Nephron progenitor cell (in vitro differentiated cells): Measurements from ENCODE around the gene ZFP3.
"Not testable (repeated sequence)": the region's sequence is repeated elsewhere in the genome, so short reads cannot be mapped to it uniquely, and the experiment has no call there.

Experiments used
- DNase-seq: peaks from one replicate; pipeline ENCODE4 v3.0.0; 2021
- H3K27ac Mint-ChIP-seq: 2 replicates; pipeline ENCODE4 v1.8.0; 2021; ENCODE audit warnings: mild to moderate bottlenecking, moderate library complexity, mixed read lengths
- H3K27me3 Mint-ChIP-seq: 2 replicates; pipeline ENCODE4 v1.8.0; 2021; ENCODE audit warnings: mild to moderate bottlenecking, low read depth, mixed read lengths; ENCODE audit not compliant: poor library complexity
- H3K36me3 Mint-ChIP-seq: 2 replicates; pipeline ENCODE4 v1.8.0; 2021; ENCODE audit warnings: low read depth, mixed read lengths
- H3K4me1 Mint-ChIP-seq: 2 replicates; pipeline ENCODE4 v1.8.0; 2021; ENCODE audit warnings: mixed read lengths
- H3K4me3 Mint-ChIP-seq: 2 replicates; pipeline ENCODE4 v1.8.0; 2021; ENCODE audit warnings: mild to moderate bottlenecking, moderate library complexity, mixed read lengths
- H3K9me3 Mint-ChIP-seq: 2 replicates; pipeline ENCODE4 v1.8.0; 2021; ENCODE audit warnings: mild to moderate bottlenecking, moderate library complexity, mixed read lengths
- TF ChIP-seq, protein P1 (sequence below): fragments of 200-600 bp; sonication (generic); IDR thresholded peaks from 2 replicates; pipeline ENCODE4 v1.5.0; 2021; ENCODE audit warnings: antibody characterized with exemption

ZFP3 gene

DNA sequence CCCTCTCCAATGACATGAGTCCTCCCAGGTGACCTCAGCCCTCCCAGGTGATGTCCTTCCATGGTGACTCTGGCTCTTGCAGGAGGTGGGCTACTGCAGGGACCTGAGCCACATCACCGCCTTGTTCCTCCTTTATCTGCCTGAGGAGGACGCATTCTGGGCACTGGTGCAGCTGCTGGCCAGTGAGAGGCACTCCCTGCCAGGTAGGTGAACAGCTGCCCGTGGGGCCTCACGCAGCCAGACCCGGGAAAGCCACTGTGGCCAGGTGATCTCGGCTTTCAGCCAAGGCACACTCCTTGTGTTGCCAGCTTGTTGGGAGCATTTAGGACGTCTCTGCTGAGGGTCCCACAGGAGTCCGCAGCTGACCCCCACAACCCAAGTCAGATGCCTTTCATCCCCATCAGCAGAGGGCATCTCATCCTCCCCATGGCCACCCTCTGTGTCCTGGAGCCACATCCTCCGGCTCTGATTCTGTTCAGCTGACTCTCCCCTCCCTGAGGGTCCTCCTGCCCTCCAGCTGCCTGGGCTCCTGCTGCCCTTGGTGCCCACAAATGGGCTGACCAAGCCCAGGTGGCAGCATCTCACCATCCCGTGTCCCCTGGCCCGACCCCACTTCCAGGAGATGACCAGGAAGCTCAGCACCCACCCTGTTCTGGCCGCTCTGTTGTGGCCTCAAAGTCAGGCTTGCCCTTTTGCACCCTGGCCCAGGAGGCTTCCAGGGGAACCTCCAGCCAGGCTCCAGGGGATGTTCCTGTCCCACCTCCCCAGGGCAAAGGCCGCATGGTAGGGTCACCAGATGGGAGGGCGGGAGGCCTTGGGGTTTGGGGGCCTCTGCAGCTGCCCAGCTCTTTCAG is 57.7 kb downstream of the ZFP3 start:
- H3K4me1 Mint-ChIP-seq, result peaks cover 7% of the 10 kb centered on the region
- H3K27ac Mint-ChIP-seq, result no peak overlapping the region
- DNase-seq, result no peak
- no peaks in the 10 kb centered on the region for H3K9me3 Mint-ChIP-seq
- no peaks in the 10 kb centered on the region for H3K36me3 Mint-ChIP-seq
- no peak overlapping the region for H3K4me3 Mint-ChIP-seq
- H3K27me3 Mint-ChIP-seq, result peaks cover 4% of the 10 kb centered on the region
- TF ChIP-seq, protein P1, sequence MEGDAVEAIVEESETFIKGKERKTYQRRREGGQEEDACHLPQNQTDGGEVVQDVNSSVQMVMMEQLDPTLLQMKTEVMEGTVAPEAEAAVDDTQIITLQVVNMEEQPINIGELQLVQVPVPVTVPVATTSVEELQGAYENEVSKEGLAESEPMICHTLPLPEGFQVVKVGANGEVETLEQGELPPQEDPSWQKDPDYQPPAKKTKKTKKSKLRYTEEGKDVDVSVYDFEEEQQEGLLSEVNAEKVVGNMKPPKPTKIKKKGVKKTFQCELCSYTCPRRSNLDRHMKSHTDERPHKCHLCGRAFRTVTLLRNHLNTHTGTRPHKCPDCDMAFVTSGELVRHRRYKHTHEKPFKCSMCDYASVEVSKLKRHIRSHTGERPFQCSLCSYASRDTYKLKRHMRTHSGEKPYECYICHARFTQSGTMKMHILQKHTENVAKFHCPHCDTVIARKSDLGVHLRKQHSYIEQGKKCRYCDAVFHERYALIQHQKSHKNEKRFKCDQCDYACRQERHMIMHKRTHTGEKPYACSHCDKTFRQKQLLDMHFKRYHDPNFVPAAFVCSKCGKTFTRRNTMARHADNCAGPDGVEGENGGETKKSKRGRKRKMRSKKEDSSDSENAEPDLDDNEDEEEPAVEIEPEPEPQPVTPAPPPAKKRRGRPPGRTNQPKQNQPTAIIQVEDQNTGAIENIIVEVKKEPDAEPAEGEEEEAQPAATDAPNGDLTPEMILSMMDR, result no peak

DNA sequence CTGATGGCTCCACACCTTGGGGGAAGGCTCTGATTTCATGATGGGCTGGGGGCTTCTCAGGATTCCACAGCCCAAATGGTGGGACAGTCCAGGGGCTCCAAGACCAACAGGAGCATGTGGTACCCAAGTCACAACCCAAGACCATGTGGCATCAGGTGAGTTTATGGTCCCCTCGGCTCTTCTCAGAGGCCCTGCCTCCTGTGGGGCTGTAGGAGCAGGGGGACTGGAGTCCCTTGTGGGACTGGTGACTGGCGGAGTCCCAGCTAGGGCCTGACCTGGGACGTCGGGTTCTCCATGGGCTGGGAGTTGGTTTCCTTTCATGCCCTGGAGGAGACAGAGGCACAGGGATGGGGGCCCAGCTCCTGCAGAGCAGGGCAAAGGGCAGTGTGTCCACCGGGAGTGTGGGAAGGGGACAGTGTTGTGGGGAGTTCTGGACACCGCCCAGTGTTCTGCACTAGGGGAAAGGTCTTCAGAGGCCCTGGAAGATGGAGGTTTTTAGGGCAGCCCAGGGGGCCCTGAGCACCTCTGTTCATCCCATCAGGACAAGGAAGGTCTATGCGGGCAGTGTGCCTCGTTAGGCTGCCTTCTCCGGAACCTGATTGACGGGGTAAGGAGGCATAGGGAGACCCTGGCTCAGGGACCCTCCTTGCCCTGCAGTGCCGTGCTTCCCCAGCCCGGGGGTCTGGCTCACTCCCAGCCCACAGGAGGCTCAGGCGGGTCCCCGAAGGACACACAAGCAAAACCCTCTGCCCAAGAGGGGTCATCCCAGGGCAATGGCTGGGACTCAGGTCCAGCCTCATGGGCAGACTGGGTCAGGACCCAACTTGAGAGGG is 58.5 kb downstream of the ZFP3 start:
- H3K27ac Mint-ChIP-seq, H3K36me3 Mint-ChIP-seq, DNase-seq, H3K4me1 Mint-ChIP-seq, H3K4me3 Mint-ChIP-seq, H3K9me3 Mint-ChIP-seq, H3K27me3 Mint-ChIP-seq: not testable (repeated sequence)

DNA sequence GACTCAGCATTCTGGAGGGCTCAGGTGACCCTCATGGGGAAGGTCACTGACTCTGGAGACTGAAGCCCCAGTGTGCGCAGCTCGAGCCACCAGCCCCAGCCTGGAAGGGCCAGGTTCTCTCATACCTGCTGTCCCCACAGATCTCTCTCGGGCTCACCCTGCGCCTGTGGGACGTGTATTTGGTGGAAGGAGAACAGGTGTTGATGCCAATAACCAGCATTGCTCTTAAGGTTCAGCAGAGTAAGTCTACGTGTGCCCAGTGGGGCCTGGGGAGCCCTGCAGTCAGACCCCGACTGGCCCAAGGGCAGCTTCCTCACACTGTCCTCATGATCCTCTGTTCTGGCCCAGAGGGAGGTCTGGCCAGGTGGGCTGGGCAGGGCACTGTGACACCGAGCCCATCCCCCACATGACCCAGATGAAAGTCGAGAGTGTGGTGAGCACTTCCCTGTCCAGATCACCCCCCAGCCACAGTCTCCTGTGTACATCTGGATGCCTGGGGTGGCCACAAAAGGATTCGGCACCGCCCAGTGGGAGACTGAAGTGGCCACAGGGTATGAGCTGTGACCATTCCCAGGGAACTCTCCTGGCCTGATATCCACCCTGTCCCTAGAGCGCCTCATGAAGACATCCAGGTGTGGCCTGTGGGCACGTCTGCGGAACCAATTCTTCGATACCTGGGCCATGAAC is 59.4 kb downstream of the ZFP3 start:
- H3K36me3 Mint-ChIP-seq, H3K4me1 Mint-ChIP-seq, H3K9me3 Mint-ChIP-seq, DNase-seq, H3K27ac Mint-ChIP-seq, H3K4me3 Mint-ChIP-seq, H3K27me3 Mint-ChIP-seq: not testable (repeated sequence)

DNA sequence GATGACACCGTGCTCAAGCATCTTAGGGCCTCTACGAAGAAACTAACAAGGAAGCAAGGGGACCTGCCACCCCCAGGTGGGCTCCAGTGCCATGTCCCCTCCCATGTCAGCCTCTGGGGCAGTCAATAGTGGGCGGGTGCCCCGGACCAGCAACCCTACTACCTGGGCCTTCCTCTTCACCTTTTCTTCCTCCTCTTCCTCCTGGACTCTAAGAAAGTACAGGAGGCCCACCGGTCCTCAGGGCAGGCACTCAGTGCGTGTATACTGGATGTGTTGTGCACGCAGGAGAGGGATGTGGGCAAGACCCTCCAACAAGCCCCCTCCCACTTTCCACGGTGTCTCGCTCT is 59.9 kb downstream of the ZFP3 start:
- not testable (repeated sequence) for H3K27me3 Mint-ChIP-seq, H3K36me3 Mint-ChIP-seq, H3K27ac Mint-ChIP-seq, H3K4me3 Mint-ChIP-seq, DNase-seq, H3K4me1 Mint-ChIP-seq, H3K9me3 Mint-ChIP-seq

DNA sequence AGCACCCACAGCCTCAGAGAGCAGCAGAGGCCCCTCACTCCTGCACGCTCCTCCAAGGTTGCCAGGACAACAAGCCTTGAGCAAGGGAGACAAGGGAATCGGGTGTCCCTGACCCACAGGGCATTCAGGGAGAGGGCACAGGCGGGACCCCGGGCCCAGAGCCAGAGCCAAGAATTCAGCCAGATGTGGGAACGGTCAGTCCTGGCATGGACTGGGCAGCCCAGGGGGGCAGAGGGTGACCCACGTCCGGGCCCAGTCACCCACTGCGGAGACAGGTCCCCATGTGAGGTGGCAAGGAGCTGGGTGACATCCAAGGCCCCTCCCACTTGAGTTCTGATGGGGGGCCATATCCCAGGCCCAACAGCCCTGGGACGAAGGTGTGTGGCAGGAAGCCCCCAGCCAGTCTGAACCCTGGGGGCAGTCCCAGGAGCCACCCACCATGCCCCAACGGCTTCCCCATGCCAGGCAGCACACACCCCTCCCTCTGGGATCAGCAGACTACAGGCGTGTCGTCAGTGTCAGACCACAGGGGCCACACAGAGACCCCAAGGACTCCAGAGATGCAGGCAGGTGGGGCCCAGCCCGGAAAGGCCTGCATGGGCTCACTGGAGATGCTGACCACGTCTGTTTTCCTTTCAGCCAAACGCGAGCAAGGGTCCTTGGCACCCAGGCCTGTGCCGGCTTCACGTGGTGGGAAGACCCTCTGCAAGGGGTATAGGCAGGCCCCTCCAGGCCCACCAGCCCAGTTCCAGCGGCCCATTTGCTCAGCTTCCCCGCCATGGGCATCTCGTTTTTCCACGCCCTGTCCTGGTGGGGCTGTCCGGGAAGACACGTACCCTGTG is 60.6 kb downstream of the ZFP3 start:
- H3K9me3 Mint-ChIP-seq, result no peaks in the 10 kb centered on the region
- no peak for DNase-seq
- no peak overlapping the region for H3K4me3 Mint-ChIP-seq
- no peaks in the 10 kb centered on the region for H3K36me3 Mint-ChIP-seq
- H3K4me1 Mint-ChIP-seq, result peaks cover 7% of the 10 kb centered on the region
- H3K27ac Mint-ChIP-seq, result no peak overlapping the region
- H3K27me3 Mint-ChIP-seq, result peaks cover 4% of the 10 kb centered on the region
- TF ChIP-seq, protein P1, result no peak

DNA sequence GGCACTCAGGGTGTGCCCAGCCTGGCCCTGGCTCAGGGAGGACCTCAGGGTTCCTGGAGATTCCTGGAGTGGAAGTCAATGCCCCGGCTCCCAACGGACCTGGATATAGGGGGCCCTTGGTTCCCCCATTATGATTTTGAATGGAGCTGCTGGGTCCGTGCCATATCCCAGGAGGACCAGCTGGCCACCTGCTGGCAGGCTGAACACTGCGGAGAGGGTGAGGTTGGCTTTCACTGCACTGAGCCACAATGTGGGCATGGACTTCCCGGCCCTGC is 61.1 kb downstream of the ZFP3 start:
- no peaks in the 10 kb centered on the region for H3K9me3 Mint-ChIP-seq
- TF ChIP-seq, protein P1, result no peak
- DNase-seq, result no peak
- H3K4me3 Mint-ChIP-seq, result no peak overlapping the region
- no peak overlapping the region for H3K27ac Mint-ChIP-seq
- no peaks in the 10 kb centered on the region for H3K36me3 Mint-ChIP-seq
- peaks cover 4% of the 10 kb centered on the region for H3K27me3 Mint-ChIP-seq
- H3K4me1 Mint-ChIP-seq, result peaks cover 7% of the 10 kb centered on the region

DNA sequence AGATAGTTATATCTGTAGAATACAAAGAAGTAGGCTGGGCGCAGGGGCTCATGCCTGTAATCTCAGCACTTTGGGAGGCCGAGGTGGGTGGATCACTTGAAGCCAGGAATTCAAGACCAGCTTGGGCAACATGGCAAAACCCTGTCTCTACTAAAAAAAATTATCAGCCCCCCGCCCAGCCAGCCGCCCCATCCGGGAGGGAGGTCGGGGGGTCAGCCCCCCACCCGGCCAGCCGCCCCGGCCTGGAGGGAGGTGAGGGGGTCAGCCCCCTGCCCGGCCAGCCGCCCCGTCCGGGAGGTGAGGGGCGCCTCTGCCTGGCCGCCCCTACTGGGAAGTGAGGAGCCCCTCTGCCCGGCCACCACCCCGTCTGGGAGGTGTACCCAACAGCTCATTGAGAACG is 64.6 kb downstream of the ZFP3 start:
- H3K27me3 Mint-ChIP-seq, result peaks cover 18% of the 10 kb centered on the region
- not testable (repeated sequence) for H3K27ac Mint-ChIP-seq, H3K9me3 Mint-ChIP-seq, H3K36me3 Mint-ChIP-seq, DNase-seq, H3K4me3 Mint-ChIP-seq, H3K4me1 Mint-ChIP-seq
